DND-41 (cell line): Measurements from ENCODE around the gene PLEKHA4.
A peak's percentile ranks its signal among the peaks of the same experiment; 100 is the strongest.

Experiments
- EZH2 ChIP-seq: IDR thresholded peaks from 3 replicates; pipeline ENCODE4 v1.6.1; 2012; ENCODE audit warnings: borderline replicate concordance, low read depth, mild to moderate bottlenecking, moderate library complexity, low read length, inconsistent platforms; ENCODE audit not compliant: severe bottlenecking
- TF ChIP-seq, protein P1 (sequence below): IDR thresholded peaks from 2 replicates; pipeline ENCODE4 v1.5.1; 2012; ENCODE audit warnings: borderline replicate concordance, low read length, moderate library complexity, mild to moderate bottlenecking; ENCODE audit not compliant: poor library complexity, severe bottlenecking; ENCODE audit errors: extremely low read depth

DNA sequence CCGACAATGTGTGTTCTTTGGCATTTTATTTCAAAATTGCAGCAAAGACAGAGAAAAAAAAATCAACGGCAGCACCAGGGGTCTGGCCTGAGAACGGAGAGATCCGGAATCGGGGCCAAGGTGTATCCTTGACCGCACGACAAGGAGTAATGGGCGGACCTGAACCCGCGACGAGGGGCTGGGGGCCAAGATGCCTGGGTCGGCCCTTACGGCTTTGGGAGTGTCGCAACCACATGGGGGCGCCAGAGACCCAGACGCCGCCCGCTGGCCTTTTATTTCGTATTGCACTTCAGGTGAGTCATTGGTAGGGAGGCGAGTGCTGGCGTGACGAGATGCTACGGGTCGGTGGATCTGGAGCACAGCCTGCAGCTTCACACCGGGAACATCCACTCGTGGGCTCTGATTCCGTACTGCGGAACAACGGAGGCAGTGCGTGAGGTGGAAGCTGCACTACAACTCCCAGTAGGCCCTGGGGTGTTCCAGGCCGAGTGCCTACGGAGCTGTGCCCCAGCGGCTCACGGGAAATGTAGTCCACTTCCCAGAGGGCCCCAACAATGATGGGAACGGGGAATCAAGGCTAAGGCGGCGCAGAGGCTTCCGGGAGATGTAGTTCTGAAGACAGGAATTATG is 73.2 kb downstream of the PLEKHA4 start:
- TF ChIP-seq, protein P1, sequence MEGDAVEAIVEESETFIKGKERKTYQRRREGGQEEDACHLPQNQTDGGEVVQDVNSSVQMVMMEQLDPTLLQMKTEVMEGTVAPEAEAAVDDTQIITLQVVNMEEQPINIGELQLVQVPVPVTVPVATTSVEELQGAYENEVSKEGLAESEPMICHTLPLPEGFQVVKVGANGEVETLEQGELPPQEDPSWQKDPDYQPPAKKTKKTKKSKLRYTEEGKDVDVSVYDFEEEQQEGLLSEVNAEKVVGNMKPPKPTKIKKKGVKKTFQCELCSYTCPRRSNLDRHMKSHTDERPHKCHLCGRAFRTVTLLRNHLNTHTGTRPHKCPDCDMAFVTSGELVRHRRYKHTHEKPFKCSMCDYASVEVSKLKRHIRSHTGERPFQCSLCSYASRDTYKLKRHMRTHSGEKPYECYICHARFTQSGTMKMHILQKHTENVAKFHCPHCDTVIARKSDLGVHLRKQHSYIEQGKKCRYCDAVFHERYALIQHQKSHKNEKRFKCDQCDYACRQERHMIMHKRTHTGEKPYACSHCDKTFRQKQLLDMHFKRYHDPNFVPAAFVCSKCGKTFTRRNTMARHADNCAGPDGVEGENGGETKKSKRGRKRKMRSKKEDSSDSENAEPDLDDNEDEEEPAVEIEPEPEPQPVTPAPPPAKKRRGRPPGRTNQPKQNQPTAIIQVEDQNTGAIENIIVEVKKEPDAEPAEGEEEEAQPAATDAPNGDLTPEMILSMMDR = peak; percentile 93
- TF ChIP-seq EZH2 = no peak
